Measurements from ENCODE around the gene HASPIN. TPM values are rescaled to one million over a fixed set of nuclear protein-coding genes. Genes with fewer than 3 reads are reported as not detected.

Gene HASPIN
- polyA plus RNA-seq, 3 donors, result 0.05 TPM; not detected in 2

DNA sequence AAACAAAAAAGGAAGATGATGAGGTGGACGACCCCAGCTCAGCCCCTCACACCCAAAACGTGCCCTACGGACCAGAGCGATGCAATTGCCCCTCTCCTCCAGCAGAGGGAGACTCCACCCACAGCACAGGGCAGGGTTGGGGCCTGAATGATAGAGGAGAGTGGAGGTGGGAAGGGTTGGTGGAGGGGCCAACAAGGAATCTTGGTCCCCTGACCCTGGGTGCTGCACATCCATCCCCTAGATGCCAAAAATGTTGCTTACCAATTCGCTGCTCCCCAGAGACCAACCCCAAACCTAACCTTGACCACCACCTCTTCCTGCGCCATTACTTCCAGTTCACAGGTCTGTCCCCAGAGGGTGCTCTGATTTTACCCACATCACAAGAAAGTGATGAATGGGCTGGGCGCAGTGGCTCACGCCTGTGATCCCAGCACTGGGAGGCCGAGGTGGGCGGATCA lies 40.6 kb upstream of the HASPIN start:
- peak; percentile 29 to 54 (median 48) for DNase-seq

DNA sequence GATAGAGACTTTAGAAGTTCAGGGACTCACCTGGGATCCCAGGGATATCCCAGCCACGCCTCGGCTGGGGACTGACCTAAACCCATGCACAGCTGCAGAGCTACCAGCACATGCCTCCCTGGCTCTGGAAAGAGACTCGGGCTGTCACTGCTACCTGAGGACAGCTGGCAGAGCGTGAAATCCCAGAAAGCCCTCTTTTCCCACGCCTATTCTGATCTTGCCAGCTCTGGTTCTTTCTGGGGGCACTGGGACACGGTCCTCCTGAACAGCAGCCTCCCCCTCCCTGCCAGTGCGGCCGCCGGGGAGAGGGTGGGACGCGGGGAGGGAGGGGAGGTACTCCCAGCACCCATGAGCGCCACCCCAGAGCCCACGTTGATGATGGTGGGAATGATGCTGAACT lies 38.5 kb upstream of the HASPIN start:
- H3K4me3 Mint-ChIP-seq, result no peak overlapping the region
- Histone ChIP-seq H3K4me2 (replicated peaks; ENCODE audit: extremely low read depth, low read length, poor library complexity, severe bottlenecking) (no peak overlapping the region), H3K4me3 (replicated peaks in 1 of 3; ENCODE audit: low read depth in 2 of 3, low read length in 3 of 3) (no peak overlapping the region), H3K79me2 (ENCODE audit: insufficient read depth, low read length) (no peaks in the 10 kb centered on the region), H2AFZ (ENCODE audit: insufficient read depth, low read depth, low read length, poor library complexity, severe bottlenecking) (no peak overlapping the region), H3K27ac (ENCODE audit: low read depth in 1 of 2, low read length in 2 of 2) (no peak overlapping the region), H3K9ac (ENCODE audit: insufficient read depth, low read length, poor library complexity, severe bottlenecking) (no peak overlapping the region), H3K4me1 (ENCODE audit: control insufficient read depth in 1 of 2, insufficient read depth in 2 of 2, low read length in 2 of 2) (peaks cover 6 to 15% of the 10 kb centered on the region in 2 donors), H3K36me3 (replicated peaks in 1 of 2; ENCODE audit: control insufficient read depth in 1 of 2, insufficient read depth in 2 of 2, low read length in 2 of 2) (no peaks in the 10 kb centered on the region), H3K27me3 (ENCODE audit: control insufficient read depth in 2 of 2, insufficient read depth in 2 of 2, low read length in 2 of 2) (no peaks in the 10 kb centered on the region), H3K9me3 (replicated peaks in 1 of 2; ENCODE audit: control insufficient read depth in 1 of 2, insufficient read depth in 1 of 2, low read length in 2 of 2) (no peaks in the 10 kb centered on the region), H4K20me1 (ENCODE audit: insufficient read depth, low read length) (no peaks in the 10 kb centered on the region)
- TF ChIP-seq, protein P1, sequence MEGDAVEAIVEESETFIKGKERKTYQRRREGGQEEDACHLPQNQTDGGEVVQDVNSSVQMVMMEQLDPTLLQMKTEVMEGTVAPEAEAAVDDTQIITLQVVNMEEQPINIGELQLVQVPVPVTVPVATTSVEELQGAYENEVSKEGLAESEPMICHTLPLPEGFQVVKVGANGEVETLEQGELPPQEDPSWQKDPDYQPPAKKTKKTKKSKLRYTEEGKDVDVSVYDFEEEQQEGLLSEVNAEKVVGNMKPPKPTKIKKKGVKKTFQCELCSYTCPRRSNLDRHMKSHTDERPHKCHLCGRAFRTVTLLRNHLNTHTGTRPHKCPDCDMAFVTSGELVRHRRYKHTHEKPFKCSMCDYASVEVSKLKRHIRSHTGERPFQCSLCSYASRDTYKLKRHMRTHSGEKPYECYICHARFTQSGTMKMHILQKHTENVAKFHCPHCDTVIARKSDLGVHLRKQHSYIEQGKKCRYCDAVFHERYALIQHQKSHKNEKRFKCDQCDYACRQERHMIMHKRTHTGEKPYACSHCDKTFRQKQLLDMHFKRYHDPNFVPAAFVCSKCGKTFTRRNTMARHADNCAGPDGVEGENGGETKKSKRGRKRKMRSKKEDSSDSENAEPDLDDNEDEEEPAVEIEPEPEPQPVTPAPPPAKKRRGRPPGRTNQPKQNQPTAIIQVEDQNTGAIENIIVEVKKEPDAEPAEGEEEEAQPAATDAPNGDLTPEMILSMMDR (IDR thresholded peaks at IDR 0.05), result no peak
- H3K36me3 Mint-ChIP-seq, result no peaks in the 10 kb centered on the region
- H3K4me1 Mint-ChIP-seq, result peaks cover 19% of the 10 kb centered on the region
- H3K27ac Mint-ChIP-seq, result no peak overlapping the region
- intact Hi-C loops (cut with micrococcal nuclease), result no loop called here
- H3K9me3 Mint-ChIP-seq, result peaks cover 0 to 3% (median 0%) of the 10 kb centered on the region in 7 donors
- peaks cover 6 to 15% (median 9%) of the 10 kb centered on the region in 3 donors for H3K27me3 Mint-ChIP-seq (ENCODE audit: low read depth in 3 of 3)
- DNase-seq, result no peak
- WGBS (ENCODE audit: insufficient coverage), result 89% methylated on average over 3 of the region's 13 CpGs

More for the DNA sequence above, 40.6 kb upstream of the HASPIN start:
- Mint-ChIP-seq H3K4me1 (peaks cover 28% of the 10 kb centered on the region), H3K4me3 (no peak overlapping the region), H3K9me3 (peaks cover 0 to 3% (median 0%) of the 10 kb centered on the region in 7 donors), H3K27ac (peak overlapping the region in 1 of 7 donors; percentile 74), H3K27me3 (ENCODE audit: low read depth in 3 of 3) (peaks cover 6 to 15% (median 9%) of the 10 kb centered on the region in 3 donors), H3K36me3 (no peaks in the 10 kb centered on the region)
- no peaks in the 10 kb centered on the region for H3K79me2 ChIP-seq (ENCODE audit: insufficient read depth, low read length)
- H3K4me1 ChIP-seq (ENCODE audit: control insufficient read depth in 1 of 2, insufficient read depth in 2 of 2, low read length in 2 of 2), result peaks cover 18 to 32% of the 10 kb centered on the region in 2 donors
- H4K20me1 ChIP-seq (ENCODE audit: insufficient read depth, low read length), result no peaks in the 10 kb centered on the region
- intact Hi-C loops (cut with micrococcal nuclease), result loop anchor here (2.0 to 5.0 kb wide), 3 partner anchors 39 to 144 kb away; partner anchors contain the start of gene HASPIN (in 2 of the 2)
- H3K27ac ChIP-seq (ENCODE audit: low read depth in 1 of 2, low read length in 2 of 2), result no peak overlapping the region
- H3K9ac ChIP-seq (ENCODE audit: insufficient read depth, low read length, poor library complexity, severe bottlenecking), result no peak overlapping the region
- H3K36me3 ChIP-seq (replicated peaks in 1 of 2; ENCODE audit: control insufficient read depth in 1 of 2, insufficient read depth in 2 of 2, low read length in 2 of 2), result no peaks in the 10 kb centered on the region
- H3K4me2 ChIP-seq (replicated peaks; ENCODE audit: extremely low read depth, low read length, poor library complexity, severe bottlenecking), result no peak overlapping the region
- no peaks in the 10 kb centered on the region for H3K9me3 ChIP-seq (replicated peaks in 1 of 2; ENCODE audit: control insufficient read depth in 1 of 2, insufficient read depth in 1 of 2, low read length in 2 of 2)
- TF ChIP-seq, protein P1 (IDR thresholded peaks at IDR 0.05), result peak; percentile 98
- no peak overlapping the region for H3K4me3 ChIP-seq (replicated peaks in 1 of 3; ENCODE audit: low read depth in 2 of 3, low read length in 3 of 3)
- no peak overlapping the region for H2AFZ ChIP-seq (ENCODE audit: insufficient read depth, low read depth, low read length, poor library complexity, severe bottlenecking)
- WGBS (ENCODE audit: insufficient coverage), result 63% methylated on average over 6 of the region's 10 CpGs
- H3K27me3 ChIP-seq (ENCODE audit: control insufficient read depth in 2 of 2, insufficient read depth in 2 of 2, low read length in 2 of 2), result no peaks in the 10 kb centered on the region

All from CD14-positive monocyte (primary cell).